ENCODE data around the gene TTC12. TPM values are rescaled to one million over a fixed set of nuclear protein-coding genes. Genes with fewer than 3 reads are reported as not detected.

Gene TTC12
- total and polyA plus RNA-seq, 12 donors = 3.3 to 18.0 (median 7.8) TPM

DNA sequence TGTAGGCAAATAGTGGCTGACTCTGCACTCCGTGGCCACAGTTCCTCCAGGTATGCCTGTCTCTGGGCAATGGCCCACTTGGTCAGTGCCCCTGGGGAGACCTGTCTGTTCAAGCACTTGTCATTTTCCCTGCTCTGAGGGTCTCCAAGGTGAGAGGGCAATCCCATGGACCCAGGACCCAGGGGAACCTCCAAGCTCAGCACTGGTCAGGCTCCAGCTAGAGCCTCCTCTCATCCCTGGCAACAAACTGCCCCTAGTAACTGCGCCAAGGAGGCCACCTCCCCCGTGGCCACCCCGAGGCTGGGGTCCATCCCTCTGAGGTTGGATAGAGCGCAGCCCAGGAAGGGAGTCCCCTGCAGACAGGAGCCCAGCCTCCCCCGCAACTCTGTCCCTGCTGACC lies 72.5 kb downstream of the TTC12 start:
- H3K27ac ChIP-seq = no peak overlapping the region
- no peak overlapping the region for H3K4me3 ChIP-seq
- 75 to 82% methylated on average over 6 of the region's 6 CpGs for WGBS, 2 donors
- H3K36me3 ChIP-seq = no peaks in the 10 kb centered on the region
- H3K27me3 ChIP-seq = peaks cover 0 to 37% (median 36%) of the 10 kb centered on the region in 7 donors
- DNase-seq (no peak), ATAC-seq (no peak)
- peaks cover 0 to 12% (median 0%) of the 10 kb centered on the region in 9 donors for H3K4me1 ChIP-seq
- H3K9me3 ChIP-seq = no peaks in the 10 kb centered on the region
- intact Hi-C loops (cut with DNase I) = no loop called here
- TF ChIP-seq, protein P1, sequence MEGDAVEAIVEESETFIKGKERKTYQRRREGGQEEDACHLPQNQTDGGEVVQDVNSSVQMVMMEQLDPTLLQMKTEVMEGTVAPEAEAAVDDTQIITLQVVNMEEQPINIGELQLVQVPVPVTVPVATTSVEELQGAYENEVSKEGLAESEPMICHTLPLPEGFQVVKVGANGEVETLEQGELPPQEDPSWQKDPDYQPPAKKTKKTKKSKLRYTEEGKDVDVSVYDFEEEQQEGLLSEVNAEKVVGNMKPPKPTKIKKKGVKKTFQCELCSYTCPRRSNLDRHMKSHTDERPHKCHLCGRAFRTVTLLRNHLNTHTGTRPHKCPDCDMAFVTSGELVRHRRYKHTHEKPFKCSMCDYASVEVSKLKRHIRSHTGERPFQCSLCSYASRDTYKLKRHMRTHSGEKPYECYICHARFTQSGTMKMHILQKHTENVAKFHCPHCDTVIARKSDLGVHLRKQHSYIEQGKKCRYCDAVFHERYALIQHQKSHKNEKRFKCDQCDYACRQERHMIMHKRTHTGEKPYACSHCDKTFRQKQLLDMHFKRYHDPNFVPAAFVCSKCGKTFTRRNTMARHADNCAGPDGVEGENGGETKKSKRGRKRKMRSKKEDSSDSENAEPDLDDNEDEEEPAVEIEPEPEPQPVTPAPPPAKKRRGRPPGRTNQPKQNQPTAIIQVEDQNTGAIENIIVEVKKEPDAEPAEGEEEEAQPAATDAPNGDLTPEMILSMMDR (IDR thresholded peaks at IDR 0.05) = no peak

GRCh38 chr11:113387605-113388211 lies 73.3 kb downstream of the TTC12 start, which contains the start of gene ANKK1:
Gene ANKK1, plus strand, starts transcription at chr11:113387779. Its CDS starts 106 bp downstream, at chr11:113387885.
- ATAC-seq (no peak), DNase-seq (no peak)
- H3K4me1 ChIP-seq = peaks cover 0 to 12% (median 0%) of the 10 kb centered on the region in 9 donors
- peaks cover 0 to 37% (median 36%) of the 10 kb centered on the region in 7 donors for H3K27me3 ChIP-seq
- intact Hi-C loops (cut with DNase I) = no loop called here
- no peak within 1 kb of the TSS for H3K4me3 ChIP-seq
- TF ChIP-seq, protein P1 (IDR thresholded peaks at IDR 0.05) = peak in 5 of 9 donors; percentile 9 to 25 (median 23)
- WGBS, 2 donors = 11% methylated on average over 45 to 46 of the region's 46 CpGs
- no peaks in the 10 kb centered on the region for H3K9me3 ChIP-seq
- no peaks in the 10 kb centered on the region for H3K36me3 ChIP-seq
- no peak within 1 kb of the TSS for H3K27ac ChIP-seq

DNA sequence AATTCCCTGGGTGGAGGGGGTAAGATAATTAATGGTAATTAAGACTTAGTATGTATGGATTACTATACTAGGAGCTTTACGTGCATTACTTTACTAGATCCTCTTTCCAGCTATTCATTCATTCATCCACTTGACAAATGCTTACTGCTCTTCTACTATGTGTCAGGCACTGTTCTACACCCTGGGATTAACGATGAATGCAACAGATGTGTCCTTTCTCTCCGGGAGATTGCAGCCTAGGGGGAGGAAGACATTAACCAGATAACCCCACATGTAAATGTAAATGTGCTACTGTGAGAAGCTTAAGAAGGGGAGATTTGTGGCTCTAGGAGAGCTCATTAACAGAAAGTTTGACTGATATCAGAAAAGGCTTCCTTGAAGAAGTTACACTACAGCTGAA lies 74.9 kb downstream of the TTC12 start:
- H3K4me3 ChIP-seq = no peak overlapping the region
- DNase-seq (no peak), ATAC-seq (no peak)
- peaks cover 0 to 6% (median 0%) of the 10 kb centered on the region in 9 donors for H3K4me1 ChIP-seq
- peaks cover 0 to 37% (median 36%) of the 10 kb centered on the region in 7 donors for H3K27me3 ChIP-seq
- WGBS, 2 donors = 36 to 40% methylated on average over 3 of the region's 3 CpGs
- H3K27ac ChIP-seq = no peak overlapping the region
- TF ChIP-seq, protein P1 (IDR thresholded peaks at IDR 0.05) = no peak
- no peaks in the 10 kb centered on the region for H3K9me3 ChIP-seq
- intact Hi-C loops (cut with DNase I) = no loop called here
- H3K36me3 ChIP-seq = no peaks in the 10 kb centered on the region

DNA sequence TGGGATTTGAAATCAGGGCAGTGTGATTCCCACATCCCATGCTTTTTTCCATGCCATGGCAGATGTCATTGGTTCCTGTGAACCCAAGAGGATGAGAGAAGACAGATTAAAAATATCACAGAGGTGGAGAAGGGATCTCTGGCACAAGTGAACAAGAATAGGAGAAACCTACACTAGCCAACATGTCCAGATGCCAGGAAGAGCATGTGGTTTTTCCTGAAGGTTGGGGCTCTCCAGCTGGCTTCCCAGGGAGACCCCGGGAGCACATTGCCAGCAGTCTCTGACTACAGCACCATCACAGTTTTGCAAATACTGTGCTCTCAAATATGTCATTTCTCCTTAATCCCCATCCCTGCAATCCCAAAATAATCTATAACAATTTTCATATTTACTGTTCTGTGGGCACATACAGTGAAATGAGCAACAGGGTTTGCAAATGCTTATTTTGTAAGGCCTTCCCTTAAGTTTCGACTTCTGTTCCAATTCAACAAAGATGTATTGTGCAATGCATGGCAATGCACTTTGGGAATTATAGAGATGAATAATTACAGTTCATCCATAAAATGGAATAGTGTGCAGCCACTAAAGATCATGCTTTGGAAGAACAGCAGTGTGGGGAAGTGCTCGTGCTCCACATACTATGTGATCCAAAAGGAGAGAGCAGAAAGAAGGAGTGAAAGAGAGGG lies 78.0 kb downstream of the TTC12 start:
- intact Hi-C loops (cut with DNase I) = no loop called here
- Histone ChIP-seq H3K4me1 (peaks cover 0 to 6% (median 0%) of the 10 kb centered on the region in 9 donors), H3K9me3 (no peaks in the 10 kb centered on the region), H3K4me3 (no peak overlapping the region), H3K27ac (no peak overlapping the region), H3K36me3 (no peaks in the 10 kb centered on the region), H3K27me3 (peaks cover 0 to 28% (median 25%) of the 10 kb centered on the region in 7 donors)
- no peak for DNase-seq
- no peak for ATAC-seq
- TF ChIP-seq, protein P1 (IDR thresholded peaks at IDR 0.05) = no peak
- 79 to 82% methylated on average over 3 of the region's 3 CpGs for WGBS, 2 donors

Measured in heart right ventricle (tissue), 16 donors.